ENCODE measurements around the gene AGTPBP1.
A peak's percentile ranks its signal among the peaks of the same experiment; 100 is the strongest.
"Not testable (repeated sequence)": the region's sequence is repeated elsewhere in the genome, so short reads cannot be mapped to it uniquely, and the experiment has no call there.

The AGTPBP1 gene, protein sequence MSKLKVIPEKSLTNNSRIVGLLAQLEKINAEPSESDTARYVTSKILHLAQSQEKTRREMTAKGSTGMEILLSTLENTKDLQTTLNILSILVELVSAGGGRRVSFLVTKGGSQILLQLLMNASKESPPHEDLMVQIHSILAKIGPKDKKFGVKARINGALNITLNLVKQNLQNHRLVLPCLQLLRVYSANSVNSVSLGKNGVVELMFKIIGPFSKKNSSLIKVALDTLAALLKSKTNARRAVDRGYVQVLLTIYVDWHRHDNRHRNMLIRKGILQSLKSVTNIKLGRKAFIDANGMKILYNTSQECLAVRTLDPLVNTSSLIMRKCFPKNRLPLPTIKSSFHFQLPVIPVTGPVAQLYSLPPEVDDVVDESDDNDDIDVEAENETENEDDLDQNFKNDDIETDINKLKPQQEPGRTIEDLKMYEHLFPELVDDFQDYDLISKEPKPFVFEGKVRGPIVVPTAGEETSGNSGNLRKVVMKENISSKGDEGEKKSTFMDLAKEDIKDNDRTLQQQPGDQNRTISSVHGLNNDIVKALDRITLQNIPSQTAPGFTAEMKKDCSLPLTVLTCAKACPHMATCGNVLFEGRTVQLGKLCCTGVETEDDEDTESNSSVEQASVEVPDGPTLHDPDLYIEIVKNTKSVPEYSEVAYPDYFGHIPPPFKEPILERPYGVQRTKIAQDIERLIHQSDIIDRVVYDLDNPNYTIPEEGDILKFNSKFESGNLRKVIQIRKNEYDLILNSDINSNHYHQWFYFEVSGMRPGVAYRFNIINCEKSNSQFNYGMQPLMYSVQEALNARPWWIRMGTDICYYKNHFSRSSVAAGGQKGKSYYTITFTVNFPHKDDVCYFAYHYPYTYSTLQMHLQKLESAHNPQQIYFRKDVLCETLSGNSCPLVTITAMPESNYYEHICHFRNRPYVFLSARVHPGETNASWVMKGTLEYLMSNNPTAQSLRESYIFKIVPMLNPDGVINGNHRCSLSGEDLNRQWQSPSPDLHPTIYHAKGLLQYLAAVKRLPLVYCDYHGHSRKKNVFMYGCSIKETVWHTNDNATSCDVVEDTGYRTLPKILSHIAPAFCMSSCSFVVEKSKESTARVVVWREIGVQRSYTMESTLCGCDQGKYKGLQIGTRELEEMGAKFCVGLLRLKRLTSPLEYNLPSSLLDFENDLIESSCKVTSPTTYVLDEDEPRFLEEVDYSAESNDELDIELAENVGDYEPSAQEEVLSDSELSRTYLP

GRCh38 chr9:85741875-85742596, at the start of gene AGTPBP1:
TSS of gene AGTPBP1 (minus strand) at chr9:85741954. CDS start at chr9:85712533, 29,421 bp downstream.
- peak; percentile 94 for DNase-seq (ENCODE audit: low spot score)

GRCh38 chr9:85786116-85786515, 44.4 kb upstream of the AGTPBP1 start:
- not testable (repeated sequence) for DNase-seq (ENCODE audit: low spot score)

DNA sequence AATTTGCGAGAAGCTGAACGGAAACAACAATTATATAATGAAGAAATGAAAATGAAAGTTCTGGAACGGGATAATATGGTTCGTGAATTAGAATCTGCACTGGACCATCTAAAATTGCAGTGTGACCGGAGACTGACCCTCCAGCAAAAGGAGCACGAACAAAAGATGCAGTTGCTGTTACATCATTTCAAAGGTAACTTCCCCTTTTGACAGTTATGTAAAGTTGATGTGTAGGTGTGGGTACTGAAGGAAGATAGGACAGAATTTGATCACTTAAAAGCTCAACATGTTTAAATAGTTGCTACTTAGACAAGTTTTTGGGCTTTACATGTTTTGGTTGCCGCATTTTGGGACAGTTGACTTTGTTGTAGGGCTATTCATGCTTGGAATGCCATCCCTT, 32.1 kb upstream of the AGTPBP1 start:
- not testable (repeated sequence) for DNase-seq (ENCODE audit: low spot score)

DNA sequence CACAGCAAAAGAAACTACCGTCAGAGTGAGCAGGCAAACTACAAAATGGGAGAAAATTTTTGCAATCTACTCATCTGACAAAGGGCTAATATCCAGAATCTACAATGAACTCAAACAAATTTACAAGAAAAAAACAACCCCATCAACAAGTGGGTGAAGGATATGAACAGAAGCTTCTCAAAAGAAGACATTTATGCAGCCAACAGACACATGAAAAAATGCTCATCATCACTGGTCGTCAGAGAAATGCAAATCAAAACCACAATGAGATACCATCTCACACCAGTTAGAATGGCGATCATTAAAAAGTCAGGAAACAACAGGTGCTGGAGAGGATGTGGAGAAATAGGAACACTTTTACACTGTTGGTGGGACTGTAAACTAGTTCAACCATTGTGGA, 20.0 kb upstream of the AGTPBP1 start:
- DNase-seq (ENCODE audit: low spot score), result not testable (repeated sequence)

DNA sequence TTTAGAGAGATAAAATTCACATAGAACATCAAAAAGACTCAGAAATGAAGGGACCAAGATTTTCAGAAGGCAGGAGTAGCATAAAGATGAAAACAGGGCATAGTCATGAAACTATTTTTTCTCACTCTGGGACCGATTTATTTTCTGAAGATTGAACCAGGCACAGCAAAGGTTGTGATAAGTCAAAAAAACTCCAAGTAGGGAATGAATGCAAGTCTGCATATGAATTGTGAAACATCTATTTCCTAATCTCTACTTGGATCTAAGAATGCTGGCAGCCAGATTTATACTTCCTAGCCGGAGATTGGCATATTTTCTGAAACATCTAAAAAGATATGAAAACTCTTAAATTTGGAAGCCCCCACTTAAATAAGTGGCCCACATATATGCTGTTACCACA, 16.0 kb upstream of the AGTPBP1 start:
- DNase-seq (ENCODE audit: low spot score), result not testable (repeated sequence)

- not testable (repeated sequence) for DNase-seq (ENCODE audit: low spot score)
These were observed 14.5 kb upstream of the AGTPBP1 start for GRCh38 chr9:85756216-85756615.

- no peak for DNase-seq (ENCODE audit: low spot score)
These were observed 4.6 kb upstream of the AGTPBP1 start for GRCh38 chr9:85746309-85746708.

- DNase-seq (ENCODE audit: low spot score), result no peak
These were observed 3.4 kb upstream of the AGTPBP1 start for GRCh38 chr9:85745203-85745602.

DNA sequence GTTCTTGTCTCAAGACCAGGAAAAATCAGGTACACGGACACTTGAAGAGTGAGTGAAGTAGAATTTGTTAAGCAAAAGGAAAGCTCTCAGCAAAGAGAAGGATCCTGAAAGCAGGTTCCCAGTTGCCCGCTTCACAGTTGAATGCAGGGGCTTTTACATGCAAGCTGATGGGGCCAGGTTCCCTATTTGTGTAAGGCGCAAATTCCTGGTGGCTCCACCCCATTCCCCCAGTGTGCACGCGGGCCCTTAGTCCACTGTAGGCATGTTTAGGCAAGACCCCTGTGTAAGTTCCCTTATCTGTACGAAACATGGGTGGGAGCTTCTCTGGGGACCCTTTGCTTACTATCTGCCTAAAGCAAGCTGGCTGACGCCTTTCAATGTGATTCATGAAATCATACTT, 2.7 kb upstream of the AGTPBP1 start:
- no peak for DNase-seq (ENCODE audit: low spot score)

- no peak for DNase-seq (ENCODE audit: low spot score)
These were observed 1.7 kb upstream of the AGTPBP1 start for GRCh38 chr9:85743275-85744128.

- no peak for DNase-seq (ENCODE audit: low spot score)
These were observed 813 bp upstream of the AGTPBP1 start for GRCh38 chr9:85742597-85742936.

DNA sequence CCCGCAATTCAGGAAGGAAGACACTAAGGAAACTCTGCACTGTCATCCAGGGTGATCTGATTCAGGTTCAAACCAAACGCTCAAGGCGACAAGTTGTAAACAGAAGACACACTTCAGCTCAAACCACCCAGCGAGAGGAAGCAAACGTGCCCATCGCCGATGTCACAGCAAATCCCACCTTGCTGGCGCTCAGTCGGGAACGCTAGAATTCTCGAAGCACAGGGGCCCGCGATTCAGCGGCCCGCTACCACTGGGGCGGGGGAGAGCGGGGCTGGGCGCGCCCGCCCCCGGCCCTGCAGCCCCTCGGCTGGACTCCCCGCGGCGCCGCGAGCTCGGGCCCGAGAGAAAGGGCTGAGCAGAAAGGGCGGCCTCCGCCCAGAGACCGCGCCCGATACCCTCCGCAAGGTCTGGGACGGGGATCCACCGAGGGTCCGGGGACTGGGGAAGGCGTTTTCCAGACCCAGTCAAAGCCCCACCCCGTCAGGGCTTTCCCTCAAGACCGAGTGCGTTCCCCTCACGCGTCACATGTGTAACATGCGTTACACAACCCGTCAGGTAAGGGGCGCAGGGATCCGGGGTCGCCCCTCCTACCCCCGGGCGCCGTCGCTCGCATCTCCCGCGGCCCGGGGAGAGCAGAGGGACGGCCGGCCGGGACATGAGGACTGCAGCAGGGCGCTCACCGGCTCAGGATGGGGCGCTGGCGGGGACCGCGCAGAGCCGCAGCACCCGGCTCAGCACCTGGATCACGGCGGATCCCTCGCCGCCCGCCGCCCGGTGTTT, 469 bp downstream of the AGTPBP1 start:
- peak; percentile 79 for DNase-seq (ENCODE audit: low spot score)

- DNase-seq (ENCODE audit: low spot score), result no peak
These were observed 1.0 kb downstream of the AGTPBP1 start for GRCh38 chr9:85740787-85741094.

DNA sequence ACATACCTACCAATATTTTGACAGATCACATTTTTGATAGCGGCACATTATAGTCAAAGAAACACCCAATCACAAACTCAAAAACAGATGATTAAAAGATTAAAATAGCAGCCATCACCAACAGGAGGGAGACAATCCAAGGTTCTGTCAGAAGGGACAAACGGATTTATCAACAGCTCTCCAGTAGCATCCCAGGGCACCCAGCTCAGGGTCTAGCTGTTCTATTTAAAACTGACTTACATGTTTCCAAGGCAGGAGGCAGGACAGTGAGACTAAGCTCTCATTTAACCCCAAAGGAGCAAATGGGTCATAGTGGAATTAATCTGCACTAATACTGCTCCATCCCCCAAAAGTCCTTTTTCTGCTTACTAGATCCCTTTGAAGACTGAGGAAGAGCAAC, 3.2 kb downstream of the AGTPBP1 start:
- DNase-seq (ENCODE audit: low spot score), result no peak

- no peak for DNase-seq (ENCODE audit: low spot score)
These were observed 4.1 kb downstream of the AGTPBP1 start for GRCh38 chr9:85737671-85738070.

GRCh38 chr9:85730916-85731630, 10.7 kb downstream of the AGTPBP1 start:
- no peak for DNase-seq (ENCODE audit: low spot score)

- DNase-seq (ENCODE audit: low spot score), result no peak
These were observed 11.9 kb downstream of the AGTPBP1 start for GRCh38 chr9:85729882-85730281.

DNA sequence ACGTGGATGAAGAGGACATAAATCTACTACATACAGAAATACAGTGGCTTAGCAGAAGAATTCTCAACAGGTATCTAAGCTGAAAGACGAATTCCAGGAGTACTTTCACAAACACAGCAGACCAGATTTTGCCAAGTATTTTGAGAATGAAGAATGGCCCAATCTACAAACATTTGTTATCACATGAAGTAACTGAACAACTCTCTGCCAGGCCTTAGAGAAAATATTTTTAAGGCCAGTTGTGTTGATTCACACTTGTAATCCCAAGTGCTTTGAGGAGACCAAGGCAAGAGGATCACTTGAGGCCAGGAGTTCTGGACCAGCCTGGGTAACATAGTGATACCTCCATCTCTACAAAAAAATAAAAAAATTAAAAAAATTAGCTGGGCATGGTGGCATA, 14.3 kb downstream of the AGTPBP1 start:
- DNase-seq (ENCODE audit: low spot score), result no peak

DNA sequence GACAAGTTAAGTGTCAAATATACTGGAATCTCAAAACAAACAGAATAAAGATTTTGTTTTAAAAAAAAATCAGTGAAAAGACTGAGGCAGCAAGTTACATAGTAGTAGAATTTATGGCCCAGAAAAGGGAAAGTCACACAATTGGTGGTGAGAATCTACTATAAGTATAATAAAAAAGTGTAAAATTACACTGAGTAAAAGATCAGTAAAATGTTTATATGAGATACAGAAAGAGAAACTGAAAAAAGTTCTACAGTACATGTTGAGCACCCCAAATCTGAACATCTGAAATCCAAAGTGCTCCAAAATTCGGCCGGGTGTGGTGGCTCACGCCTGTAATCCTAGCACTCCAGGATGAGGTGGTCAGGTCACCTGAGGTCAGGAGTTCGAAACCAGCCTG, 15.0 kb downstream of the AGTPBP1 start:
- DNase-seq (ENCODE audit: low spot score), result no peak

GRCh38 chr9:85723215-85723614, 18.5 kb downstream of the AGTPBP1 start:
- no peak for DNase-seq (ENCODE audit: low spot score)

Measured in hematopoietic multipotent progenitor cell treated with erythropoietin and hydrocortisone succinate and interleukin-3 and kit ligand, for 17 days (in vitro differentiated cells).